IMR-90 (cell line): Measurements from ENCODE around the gene SDK1. TPM values are rescaled to one million over a fixed set of nuclear protein-coding genes. Genes with fewer than 3 reads are reported as not detected.

ENCODE experiments used
- ATAC-seq: fragments of 200-7000 bp; cut with Tn5 transposase; 2 replicates; pipeline ENCODE4 v1.9.1; 2020; ENCODE audit warnings: low read depth, mild to moderate bottlenecking, moderate library complexity
- BruUV-seq: library from RNA; stranded (reverse); fragments of 400-500 nt; replicated peaks from 2 replicates; lab custom pipeline; 2021; lab: Mats Ljungman, UMichigan
- CTCF ChIA-PET: fragments of 300-600 bp; formaldehyde crosslinking; extraction: SDS; loops from one replicate; lab custom pipeline; 2021; ENCODE audit warnings: antibody characterized with exemption; lab: Yijun Ruan, JAX
- POLR2A ChIA-PET: fragments of 300-600 bp; sonication (Branson Sonifier 250); formaldehyde crosslinking; loops from one replicate; lab custom pipeline; 2022; ENCODE audit warnings: antibody characterized with exemption; ENCODE audit not compliant: unreplicated experiment; lab: Charles Lee
- DNase-seq: peaks from one replicate; pipeline ENCODE4 v3.0.0; 2013
- H2AFZ ChIP-seq: replicated peaks from 2 replicates; pipeline ENCODE3; 2013; ENCODE audit warnings: low read length, mild to moderate bottlenecking; ENCODE audit not compliant: poor library complexity
- H2AK5ac ChIP-seq: 2 replicates; pipeline ENCODE4 v1.6.1; 2013; ENCODE audit warnings: low read depth, low read length, inconsistent platforms
- H2AK9ac ChIP-seq: replicated peaks from 2 replicates; pipeline ENCODE3; 2013; ENCODE audit warnings: mild to moderate bottlenecking, low read depth, low read length, moderate library complexity; ENCODE audit not compliant: poor library complexity
- H2BK120ac ChIP-seq: 2 replicates; pipeline ENCODE4 v1.6.1; 2013; ENCODE audit warnings: low read depth, low read length, inconsistent platforms
- H2BK15ac ChIP-seq: 3 replicates; pipeline ENCODE4 v1.6.1; 2013; ENCODE audit warnings: low read depth, low read length, inconsistent platforms
- H2BK20ac ChIP-seq: 2 replicates; pipeline ENCODE4 v1.6.1; 2013; ENCODE audit warnings: low read depth, mild to moderate bottlenecking, inconsistent platforms, low read length, moderate library complexity
- H2BK5ac ChIP-seq: 2 replicates; pipeline ENCODE4 v1.6.1; 2013; ENCODE audit warnings: mild to moderate bottlenecking, low read depth, low read length, inconsistent platforms; ENCODE audit not compliant: poor library complexity, severe bottlenecking
- H3K14ac ChIP-seq: replicated peaks from 2 replicates; pipeline ENCODE4 v1.6.1; 2013; ENCODE audit warnings: low read depth, low read length, inconsistent platforms
- H3K18ac ChIP-seq: 2 replicates; pipeline ENCODE4 v1.6.1; 2013; ENCODE audit warnings: low read depth, low read length, control low read depth
- H3K23ac ChIP-seq: 2 replicates; pipeline ENCODE4 v1.6.1; 2013; ENCODE audit warnings: low read depth, low read length, inconsistent platforms
- H3K27ac ChIP-seq: 2 replicates; pipeline ENCODE4 v1.5.1; 2013; ENCODE audit warnings: mild to moderate bottlenecking, control low read depth, low read length; ENCODE audit not compliant: insufficient read depth
- H3K27me3 ChIP-seq: 2 replicates; pipeline ENCODE4 v1.6.1; 2013; ENCODE audit warnings: low read length; ENCODE audit not compliant: control insufficient read depth, insufficient read depth
- H3K36me3 ChIP-seq: 2 replicates; pipeline ENCODE4 v1.6.1; 2013; ENCODE audit warnings: low read length, mixed read lengths; ENCODE audit not compliant: control insufficient read depth, insufficient read depth
- H3K4ac ChIP-seq: 2 replicates; pipeline ENCODE4 v1.6.1; 2013; ENCODE audit warnings: low read depth, low read length, inconsistent platforms
- H3K4me1 ChIP-seq: 2 replicates; pipeline ENCODE4 v1.6.1; 2013; ENCODE audit warnings: low read length, mixed read lengths; ENCODE audit not compliant: control insufficient read depth, insufficient read depth
- H3K4me2 ChIP-seq: 2 replicates; pipeline ENCODE4 v1.6.1; 2013; ENCODE audit warnings: low read depth, mild to moderate bottlenecking, control low read depth, low read length, moderate library complexity
- H3K4me3 ChIP-seq: 2 replicates; pipeline ENCODE4 v1.5.1; 2013; ENCODE audit warnings: low read depth, mild to moderate bottlenecking, control low read depth, low read length, moderate library complexity; ENCODE audit not compliant: insufficient read depth
- H3K56ac ChIP-seq: 2 replicates; pipeline ENCODE4 v1.6.1; 2013; ENCODE audit warnings: low read length, inconsistent platforms; ENCODE audit not compliant: insufficient read depth; ENCODE audit errors: extremely low read depth
- H3K79me1 ChIP-seq, 2 experiments: 2 replicates each; pipeline ENCODE4 v1.6.1; 2013; ENCODE audit warnings: low read length in 2 of 2, inconsistent platforms in 1 of 2, low read depth in 1 of 2
- H3K9ac ChIP-seq: 2 replicates; pipeline ENCODE4 v1.6.1; 2013; ENCODE audit warnings: low read depth, low read length, control low read depth
- H3K9me1 ChIP-seq: 2 replicates; pipeline ENCODE4 v1.6.1; 2013; ENCODE audit warnings: low read length, inconsistent platforms; ENCODE audit not compliant: insufficient read depth
- H3K9me3 ChIP-seq: 2 replicates; pipeline ENCODE4 v1.6.1; 2013; ENCODE audit warnings: low read length; ENCODE audit not compliant: control insufficient read depth, insufficient read depth
- H4K20me1 ChIP-seq: 2 replicates; pipeline ENCODE4 v1.6.1; 2013; ENCODE audit warnings: low read length, inconsistent platforms; ENCODE audit not compliant: insufficient read depth
- H4K5ac ChIP-seq: 2 replicates; pipeline ENCODE4 v1.6.1; 2013; ENCODE audit warnings: mild to moderate bottlenecking, low read depth, low read length, control low read depth
- H4K8ac ChIP-seq, 2 experiments: 2 replicates each; pipeline ENCODE4 v1.6.1; 2013; ENCODE audit warnings: low read depth in 2 of 2, low read length in 2 of 2, control low read depth in 1 of 2, inconsistent platforms in 1 of 2
- H4K91ac ChIP-seq: 2 replicates; pipeline ENCODE4 v1.6.1; 2013; ENCODE audit warnings: low read depth, low read length, inconsistent platforms; ENCODE audit not compliant: insufficient read depth
- CEBPB ChIP-seq: IDR thresholded peaks from 2 replicates; pipeline ENCODE4 v1.6.1; 2012; ENCODE audit warnings: low read depth, low read length, improper control_type of control experiment
- SMC3 ChIP-seq: fragments of 150-350 bp; IDR thresholded peaks from 2 replicates; pipeline ENCODE4 v1.6.1; 2016; ENCODE audit warnings: low read depth, mild to moderate bottlenecking, antibody characterized with exemption, low read length, moderate library complexity
- WGBS, 2 experiments: methylation state at CpG; one replicate each; pipeline versions ENCODE4 v1.1.5 to v1.1.7; 2013; ENCODE audit warnings: missing lambda C conversion rate in 2 of 2; ENCODE audit not compliant: insufficient read length in 1 of 2; ENCODE audit errors: extremely low coverage in 2 of 2; 5-methylcytosine and 5-hydroxymethylcytosine counted together
- dilution Hi-C: fragments of 300-500 bp; cut with HindIII; formaldehyde crosslinking; loops from one replicate; pipeline ENCODE4 v1.14.3; 2018; ENCODE audit warnings: low sequenced_read_pairs; ENCODE audit not compliant: unreplicated experiment
- in situ Hi-C: fragments of 300-500 bp; cut with MboI; formaldehyde crosslinking; loops from 3 replicates; pipeline ENCODE4 v1.14.3; 2019; ENCODE audit warnings: low sequenced_read_pairs, inconsistent platforms, mixed read lengths
- intact Hi-C: fragments of 100-400 bp; cut with micrococcal nuclease; formaldehyde crosslinking; loops from 2 replicates; pipeline ENCODE4 v1.10.0; 2022
- polyA plus RNA-seq, 3 experiments: library from polyadenylated mRNA; depleted of rRNA; stranded (reverse); fragments of >200 nt; gene quantifications; 2 replicates each; pipeline ENCODE4 v1.2.3, GENCODE V29; 2012; ENCODE audit warnings: low replicate concordance in 1 of 3
- total RNA-seq: library from RNA; depleted of rRNA; stranded (reverse); fragments of >200 nt; gene quantifications from 2 replicates; pipeline ENCODE4 v1.2.3, GENCODE V29; 2012

SDK1 gene
- total and polyA plus RNA-seq, 2 of the 4 experiments (the other 2 are of a cell fraction), result 1.5 to 1.6 TPM

- Histone ChIP-seq H2AK5ac (no peak overlapping the region), H3K9me3 (no peaks in the 10 kb centered on the region; the same call in 1 of the 2 replicates), H2AK9ac (no peak overlapping the region), H2AFZ (no peak overlapping the region), H2BK120ac (no peak overlapping the region), H3K4me3 (no peak overlapping the region), H2BK20ac (no peak overlapping the region), H2BK5ac (no peak overlapping the region), H3K27ac (no peak overlapping the region), H3K9me1 (no peaks in the 10 kb centered on the region), H4K20me1 (no peaks in the 10 kb centered on the region), H3K4me2 (no peak overlapping the region), H3K4me1 (no peaks in the 10 kb centered on the region), H3K18ac (no peak overlapping the region), H3K36me3 (no peaks in the 10 kb centered on the region), H3K56ac (no peak overlapping the region), H3K4ac (no peak overlapping the region), H2BK15ac (no peak overlapping the region), H3K14ac (no peak overlapping the region), H3K79me1 (no peaks in the 10 kb centered on the region), H4K91ac (no peak overlapping the region), H3K9ac (no peak overlapping the region), H3K27me3 (no peaks in the 10 kb centered on the region), H4K8ac (no peak overlapping the region), H4K5ac (no peak overlapping the region), H3K23ac (no peak overlapping the region)
- no TSS peak for BruUV-seq
- WGBS, 2 experiments, result 40% methylated on average over 1 of the region's 6 CpGs; no CpG with 5 or more reads in 1 of the 2 experiments
- POLR2A ChIA-PET, result no interaction called here
- dilution Hi-C loops (no loop called here), in situ Hi-C loops (no loop called here), intact Hi-C loops (no loop called here)
- DNase-seq, result no peak
- ATAC-seq, result no peak
- CTCF ChIA-PET, result no interaction called here
- TF ChIP-seq SMC3, result no peak
- TF ChIP-seq CEBPB, result peak; percentile 31; the same call in 1 of the 2 replicates
These were observed 753.1 kb downstream of the SDK1 start for GRCh38 chr7:4054158-4054557.
